ENCODE results near the gene OR4K17.
"Not testable (repeated sequence)": the region's sequence is repeated elsewhere in the genome, so short reads cannot be mapped to it uniquely, and the experiment has no call there.

OR4K17 gene

GRCh38 chr14:20110438-20110837 lies at the start of gene OR4K17:
Gene OR4K17 (plus strand): TSS chr14:20110739. CDS start chr14:20117500, 6,761 bp downstream.
- DNase-seq: no peak

- no peak for DNase-seq
These were observed 18.5 kb upstream of the OR4K17 start for GRCh38 chr14:20092050-20092449.

DNA sequence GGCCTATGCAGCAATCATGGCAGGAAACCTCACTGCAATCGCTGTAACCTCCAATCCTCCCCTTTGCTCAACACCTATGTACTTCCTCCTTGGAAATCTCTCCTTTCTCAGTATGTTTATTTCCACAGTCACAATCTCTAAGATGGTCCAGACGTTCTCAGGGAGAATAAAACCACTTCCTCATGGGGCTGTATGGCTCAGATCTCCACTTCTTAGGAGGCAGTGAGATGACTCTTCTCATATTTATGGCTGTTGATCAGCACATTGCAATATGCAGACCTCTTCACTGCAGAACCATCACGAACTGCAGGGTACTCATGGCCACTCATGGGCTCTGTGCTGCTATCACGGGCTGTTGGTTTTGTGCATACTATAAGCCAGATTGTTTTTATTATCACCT lies 17.1 kb upstream of the OR4K17 start:
- no peak for DNase-seq

- DNase-seq: not testable (repeated sequence)
These were observed 11.4 kb upstream of the OR4K17 start for GRCh38 chr14:20098926-20099770.

GRCh38 chr14:20112321-20112720 lies 1.8 kb downstream of the OR4K17 start:
- DNase-seq: no peak

DNA sequence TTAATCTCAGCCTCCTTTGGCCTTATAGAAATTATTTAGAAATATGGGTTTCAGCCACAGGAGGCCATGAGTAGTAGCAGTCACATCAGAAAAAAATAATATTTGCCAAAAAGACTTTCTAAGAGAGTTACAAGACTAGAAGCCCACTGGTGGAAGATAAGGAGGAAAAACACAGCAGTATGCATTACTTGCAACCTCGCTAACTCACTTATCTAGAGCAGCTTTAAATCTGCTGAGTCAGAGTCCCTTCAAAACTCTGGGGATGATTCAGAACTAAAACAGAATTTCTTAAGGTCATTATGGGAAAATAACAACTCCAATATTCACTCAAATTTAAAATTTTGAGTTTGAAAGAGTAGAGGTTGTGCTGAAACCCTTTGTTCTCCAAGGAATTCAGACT lies 6.2 kb downstream of the OR4K17 start:
- DNase-seq: no peak

- DNase-seq: no peak
These were observed 8.3 kb downstream of the OR4K17 start for GRCh38 chr14:20118795-20119194.

- DNase-seq: no peak
These were observed 28.0 kb downstream of the OR4K17 start, which contains the start of gene OR4N5 for GRCh38 chr14:20138520-20138919. Gene OR4N5 (plus strand): TSS chr14:20138820. CDS start chr14:20143736, 4,916 bp downstream.

- DNase-seq: no peak
These were observed 33.4 kb downstream of the OR4K17 start for GRCh38 chr14:20143911-20144310.

GRCh38 chr14:20144820-20145219 lies 34.3 kb downstream of the OR4K17 start:
- DNase-seq: no peak

DNA sequence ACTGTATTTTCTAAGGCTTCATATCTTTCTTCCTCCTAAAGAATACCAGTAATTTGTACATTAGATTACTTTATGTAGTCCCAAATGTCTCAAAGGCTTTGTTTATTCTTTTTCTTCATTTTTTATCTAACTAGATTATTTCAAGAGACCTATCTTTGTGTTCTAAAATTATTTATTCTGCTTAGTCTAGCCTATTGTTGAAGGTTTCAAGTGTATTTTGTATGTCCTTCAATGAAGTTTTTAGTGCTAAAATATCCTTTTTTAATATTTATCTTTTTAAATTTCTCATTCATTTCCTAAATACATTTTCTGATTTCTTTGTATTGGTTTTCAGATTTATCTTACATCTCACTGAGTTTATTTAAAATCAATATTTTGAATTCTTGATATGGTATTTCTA lies 53.9 kb downstream of the OR4K17 start:
- DNase-seq: no peak

DNA sequence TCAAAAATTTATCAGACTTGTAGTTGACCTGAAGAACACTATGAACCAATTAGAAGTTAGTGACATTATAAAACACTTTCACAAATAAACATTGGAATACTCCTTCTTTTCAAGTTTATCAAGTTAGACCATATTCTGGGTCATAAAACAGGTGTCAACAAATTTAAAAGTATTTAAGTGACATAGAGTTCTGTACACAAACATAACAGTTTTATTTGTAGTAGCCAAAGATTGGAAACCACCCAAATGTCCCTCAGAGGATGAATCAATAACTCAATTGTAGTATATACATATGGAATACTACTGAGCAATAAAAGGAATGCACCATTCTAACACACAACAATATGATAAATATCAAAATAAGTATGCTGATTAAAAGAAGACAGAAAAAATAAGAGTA lies 56.6 kb downstream of the OR4K17 start:
- no peak for DNase-seq

DNA sequence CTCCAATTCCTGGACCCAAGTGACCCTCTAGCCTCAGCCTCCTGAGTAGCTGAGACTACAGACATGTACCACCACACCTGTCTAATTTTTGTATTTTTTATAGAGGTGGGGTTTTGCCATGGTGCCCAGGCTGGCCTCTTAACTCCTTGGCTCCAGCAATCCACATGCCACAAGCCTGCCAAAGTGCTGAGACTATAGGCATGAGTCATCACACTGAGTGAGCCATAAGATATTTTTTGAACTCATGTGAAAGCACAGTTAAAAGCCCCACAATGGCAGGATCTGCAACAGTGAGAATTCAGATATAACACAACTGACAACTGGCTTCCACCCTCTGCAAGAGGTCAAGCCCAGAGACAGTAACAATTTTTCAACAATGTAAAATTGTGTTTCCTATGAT lies 59.3 kb downstream of the OR4K17 start:
- DNase-seq: not testable (repeated sequence)
